GM23248 (cell line): Measurements from ENCODE around the gene ZNF750. TPM values are rescaled to one million over a fixed set of nuclear protein-coding genes. Genes with fewer than 3 reads are reported as not detected.

Experiments
- DNase-seq: peaks from one replicate; pipeline ENCODE4 v3.0.0-alpha.2; 2015
- H2AFZ ChIP-seq: fragments of 200-600 bp; sonication (generic); 2 replicates; pipeline ENCODE4 v1.6.1; 2016; ENCODE audit warnings: antibody characterized with exemption
- H3F3A ChIP-seq: fragments of 200-600 bp; sonication (generic); 2 replicates; pipeline ENCODE4 v1.6.1; 2016; ENCODE audit warnings: mild to moderate bottlenecking, antibody characterized with exemption, mixed run types; ENCODE audit not compliant: insufficient read depth
- H3K27ac ChIP-seq: fragments of 200-600 bp; sonication (generic); 2 replicates; pipeline ENCODE4 v1.5.1; 2016; ENCODE audit warnings: mild to moderate bottlenecking
- H3K27me3 ChIP-seq: fragments of 200-600 bp; sonication (generic); replicated peaks from 2 replicates; pipeline ENCODE4 v1.6.1; 2016; ENCODE audit warnings: mild to moderate bottlenecking; ENCODE audit not compliant: insufficient read depth
- H3K36me3 ChIP-seq: fragments of 200-600 bp; sonication (generic); 2 replicates; pipeline ENCODE4 v1.6.1; 2016; ENCODE audit warnings: low read depth, mild to moderate bottlenecking
- H3K4me1 ChIP-seq: fragments of 200-600 bp; sonication (generic); 2 replicates; pipeline ENCODE4 v1.6.1; 2016; ENCODE audit warnings: mild to moderate bottlenecking; ENCODE audit not compliant: insufficient read depth
- H3K4me2 ChIP-seq: fragments of 200-600 bp; sonication (generic); one replicate; pipeline ENCODE4 v1.6.1; 2016; ENCODE audit warnings: mild to moderate bottlenecking; ENCODE audit not compliant: unreplicated experiment
- H3K4me3 ChIP-seq: fragments of 200-600 bp; sonication (generic); 2 replicates; pipeline ENCODE4 v1.5.1; 2016; ENCODE audit warnings: mild to moderate bottlenecking
- H3K79me2 ChIP-seq: fragments of 200-600 bp; sonication (generic); 2 replicates; pipeline ENCODE4 v1.6.1; 2016; ENCODE audit warnings: mild to moderate bottlenecking; ENCODE audit not compliant: insufficient read depth
- H3K9ac ChIP-seq: fragments of 200-600 bp; sonication (generic); 2 replicates; pipeline ENCODE4 v1.6.1; 2016; ENCODE audit warnings: mild to moderate bottlenecking
- H3K9me2 ChIP-seq: fragments of 200-600 bp; sonication (generic); 2 replicates; pipeline ENCODE4 v1.6.1; 2016; ENCODE audit warnings: mixed run types, mild to moderate bottlenecking, moderate library complexity; ENCODE audit not compliant: insufficient read depth
- H3K9me3 ChIP-seq: fragments of 200-600 bp; sonication (generic); one replicate; pipeline ENCODE4 v1.6.1; 2017; ENCODE audit warnings: low read depth
- H4K20me1 ChIP-seq: fragments of 200-600 bp; sonication (generic); 2 replicates; pipeline ENCODE4 v1.6.0; 2016; ENCODE audit not compliant: insufficient read depth
- EZH2 ChIP-seq: fragments of 200-600 bp; sonication (generic); IDR thresholded peaks from 2 replicates; pipeline ENCODE4 v1.6.1; 2018; ENCODE audit warnings: antibody characterized with exemption, mild to moderate bottlenecking; ENCODE audit not compliant: insufficient read depth, poor library complexity, severe bottlenecking
- EZH2phosphoT487 ChIP-seq: fragments of 200-600 bp; sonication (generic); IDR thresholded peaks from 2 replicates; pipeline ENCODE4 v1.6.1; 2018; ENCODE audit warnings: antibody characterized with exemption, moderate library complexity, mild to moderate bottlenecking, low read depth; ENCODE audit not compliant: insufficient read depth
- WGBS, 2 experiments: methylation state at CpG; one replicate each; pipeline ENCODE4 v1.1.6; 2015 to 2017; ENCODE audit warnings: low lambda C conversion rate in 2 of 2, low coverage in 1 of 2; ENCODE audit errors: missing lambda C conversion rate in 2 of 2; 5-methylcytosine and 5-hydroxymethylcytosine counted together
- in situ Hi-C: fragments of 300-500 bp; cut with MboI; formaldehyde crosslinking; loops from 2 replicates; pipeline ENCODE4 v1.15.0; 2020
- polyA plus RNA-seq: library from polyadenylated mRNA; unstranded; fragments of >200 nt; fragmentation: Nextera tagmentation; extraction: Ambion mirVana; gene quantifications from 2 replicates; pipeline ENCODE4 v1.2.1, GENCODE V29; 2016
- total RNA-seq: library from RNA; depleted of rRNA; stranded (reverse); fragments of >200 nt; shearing (Covaris generic); gene quantifications from 2 replicates; pipeline ENCODE4 v1.2.3, GENCODE V29; 2014

ZNF750 gene
- total and polyA plus RNA-seq, 2 experiments from 2014 or later, result 0.11 TPM; not detected in 1

DNA sequence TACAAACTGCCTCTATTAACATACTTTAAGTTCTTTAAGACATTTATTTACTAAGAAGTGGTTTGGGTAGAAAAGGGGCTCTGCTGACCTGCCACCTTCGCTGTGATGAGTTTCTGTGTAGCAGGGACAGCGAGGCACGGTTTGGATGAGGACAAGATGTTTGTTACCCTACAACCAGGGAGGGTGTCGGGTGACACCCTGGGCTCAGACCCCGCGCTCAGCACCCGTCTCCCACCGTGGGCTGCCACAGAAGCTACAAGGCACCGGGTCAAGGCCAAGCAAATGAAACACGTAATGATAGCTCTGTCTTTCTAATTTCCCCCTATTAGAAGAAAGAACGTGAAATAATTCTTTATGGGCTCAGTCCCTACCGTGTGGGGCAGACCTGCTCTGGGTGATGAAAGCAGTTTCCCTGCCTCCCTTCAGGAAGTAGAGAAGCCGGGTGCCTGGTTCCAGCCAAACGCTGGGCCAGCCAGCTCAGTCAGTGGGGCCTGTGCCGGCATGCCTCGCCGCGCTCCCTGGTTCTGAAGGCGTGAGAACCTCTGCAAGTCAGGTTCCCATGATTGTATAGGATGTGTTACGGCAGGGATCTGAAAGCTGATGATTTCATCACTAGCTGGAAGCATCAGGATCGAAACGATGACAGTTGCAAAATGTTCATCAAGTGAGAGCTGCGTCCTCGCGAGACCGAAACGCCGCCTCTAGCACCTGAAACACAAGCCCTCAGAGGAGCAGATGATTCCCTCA lies 3.9 kb downstream of the ZNF750 start:
- no peak overlapping the region for H3K4me2 ChIP-seq
- no peak overlapping the region for H3K9ac ChIP-seq
- H2AFZ ChIP-seq, result no peak overlapping the region
- TF ChIP-seq EZH2phosphoT487 (no peak), EZH2 (no peak)
- no peak overlapping the region for H3K4me3 ChIP-seq
- DNase-seq, result no peak
- no peaks in the 10 kb centered on the region for H4K20me1 ChIP-seq
- H3K9me3 ChIP-seq, result no peaks in the 10 kb centered on the region
- H3K36me3 ChIP-seq, result 0 out of 2 replicates have a peak, but pooled peaks cover 3% of the 10 kb centered on the region
- in situ Hi-C loops, result no loop called here
- H3F3A ChIP-seq, result no peaks in the 10 kb centered on the region
- H3K4me1 ChIP-seq, result no peaks in the 10 kb centered on the region
- H3K79me2 ChIP-seq, result no peaks in the 10 kb centered on the region
- H3K9me2 ChIP-seq, result no peaks in the 10 kb centered on the region
- H3K27ac ChIP-seq, result no peak overlapping the region
- WGBS, 2 experiments, result 93 to 95% methylated on average over 28 of the region's 28 CpGs
- no peaks in the 10 kb centered on the region for H3K27me3 ChIP-seq

DNA sequence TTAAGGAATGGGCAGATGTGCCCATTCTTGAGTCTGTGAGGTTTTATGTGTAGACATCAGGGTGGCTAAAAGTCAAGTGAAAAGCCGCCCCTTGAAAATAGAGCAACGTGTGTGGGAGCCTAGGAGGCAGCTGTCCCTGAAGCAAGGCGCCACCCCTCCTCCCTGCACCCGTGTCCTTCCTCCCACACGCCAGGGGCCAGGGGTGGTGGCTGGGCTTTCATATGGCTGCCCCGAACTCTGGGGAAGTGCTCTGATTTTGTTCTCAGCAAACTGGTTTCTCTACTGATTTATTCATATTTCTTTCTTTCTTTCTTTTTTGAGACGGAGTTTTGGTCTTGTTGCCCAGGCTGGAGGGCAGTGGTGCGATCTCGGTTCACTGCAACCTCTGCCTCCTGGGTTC lies 4.7 kb downstream of the ZNF750 start:
- H3K27me3 ChIP-seq, result no peaks in the 10 kb centered on the region
- WGBS, 2 experiments, result 99 to 100% methylated on average over 9 of the region's 9 CpGs
- no peak for DNase-seq
- H3K27ac ChIP-seq, result no peak overlapping the region
- H3K9me3 ChIP-seq, result no peaks in the 10 kb centered on the region
- no peak overlapping the region for H3K4me3 ChIP-seq
- 0 out of 2 replicates have a peak, but pooled peaks cover 3% of the 10 kb centered on the region for H3K36me3 ChIP-seq
- no peak overlapping the region for H3K4me2 ChIP-seq
- H2AFZ ChIP-seq, result no peak overlapping the region
- no peaks in the 10 kb centered on the region for H3K9me2 ChIP-seq
- H3K9ac ChIP-seq, result no peak overlapping the region
- TF ChIP-seq EZH2phosphoT487, result no peak
- TF ChIP-seq EZH2, result no peak
- in situ Hi-C loops, result no loop called here
- H3F3A ChIP-seq, result no peaks in the 10 kb centered on the region
- H4K20me1 ChIP-seq, result no peaks in the 10 kb centered on the region
- H3K4me1 ChIP-seq, result no peaks in the 10 kb centered on the region
- H3K79me2 ChIP-seq, result no peaks in the 10 kb centered on the region

DNA sequence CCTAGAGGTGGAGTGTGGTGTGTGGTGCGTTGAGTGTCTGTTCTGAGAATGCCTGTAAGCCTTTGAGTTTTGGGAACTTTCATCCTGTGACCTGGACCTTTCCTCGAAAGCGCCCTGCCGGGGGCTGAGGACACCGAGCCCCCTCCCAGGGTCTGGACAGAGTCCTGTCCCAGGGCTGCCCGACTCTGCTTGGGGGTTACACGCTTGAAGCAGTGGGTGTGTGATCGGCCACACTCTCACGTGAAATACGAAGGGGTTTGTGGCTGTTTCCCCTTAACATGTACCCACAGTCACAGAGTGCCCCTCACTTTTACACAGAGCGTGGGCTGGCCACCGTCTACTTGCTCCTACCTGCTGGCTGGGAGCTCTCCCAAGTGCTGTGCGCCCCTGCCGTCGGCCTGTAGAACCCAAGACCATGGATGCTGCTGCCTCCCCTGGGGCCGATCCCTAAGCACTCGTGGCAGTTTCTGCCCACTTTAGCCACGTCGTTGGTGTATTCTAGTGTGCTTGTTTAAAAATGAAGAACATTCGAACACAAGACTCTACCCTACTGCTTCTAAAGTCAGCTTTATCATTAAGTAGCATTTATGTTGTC lies 6.8 kb downstream of the ZNF750 start:
- in situ Hi-C loops, result no loop called here
- DNase-seq, result no peak
- 94 to 97% methylated on average over 20 of the region's 20 CpGs for WGBS, 2 experiments
- Histone ChIP-seq H4K20me1 (no peaks in the 10 kb centered on the region), H3K36me3 (0 out of 2 replicates have a peak, but pooled peaks cover 3% of the 10 kb centered on the region), H3K4me1 (no peaks in the 10 kb centered on the region), H3K27ac (no peak overlapping the region), H3K4me2 (no peak overlapping the region), H3K4me3 (no peak overlapping the region), H3K9ac (no peak overlapping the region), H2AFZ (no peak overlapping the region), H3K27me3 (no peaks in the 10 kb centered on the region), H3K9me2 (no peaks in the 10 kb centered on the region), H3K79me2 (no peaks in the 10 kb centered on the region), H3K9me3 (no peaks in the 10 kb centered on the region), H3F3A (no peaks in the 10 kb centered on the region)
- no peak for TF ChIP-seq EZH2phosphoT487

DNA sequence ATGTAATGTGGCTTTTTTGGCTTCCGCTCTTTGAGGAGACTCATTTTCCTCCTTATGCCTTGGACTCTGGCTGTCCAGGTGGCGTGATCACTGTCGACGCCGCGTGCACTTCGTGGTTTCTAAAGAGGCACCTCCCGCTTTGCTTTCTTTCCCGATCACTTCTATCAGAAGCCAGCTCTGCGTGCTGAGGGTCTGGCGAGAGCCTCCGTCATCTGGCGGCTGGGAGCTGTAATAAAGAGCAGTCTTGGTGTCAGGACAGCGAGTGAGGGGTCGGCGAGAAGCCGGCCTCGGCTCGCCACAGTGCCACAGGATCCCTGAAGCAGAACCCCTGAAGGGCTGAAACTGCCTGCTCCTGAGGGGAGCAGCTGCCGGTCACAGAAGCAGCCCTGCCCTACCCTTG lies 7.4 kb downstream of the ZNF750 start:
- Histone ChIP-seq H3F3A (no peaks in the 10 kb centered on the region), H3K9ac (no peak overlapping the region), H4K20me1 (no peaks in the 10 kb centered on the region), H3K27me3 (no peaks in the 10 kb centered on the region), H3K27ac (no peak overlapping the region), H3K79me2 (no peaks in the 10 kb centered on the region), H3K9me3 (no peaks in the 10 kb centered on the region), H3K9me2 (no peaks in the 10 kb centered on the region), H2AFZ (no peak overlapping the region), H3K36me3 (0 out of 2 replicates have a peak, but pooled peaks cover 3% of the 10 kb centered on the region), H3K4me3 (no peak overlapping the region), H3K4me1 (no peaks in the 10 kb centered on the region), H3K4me2 (no peak overlapping the region)
- no peak for DNase-seq
- in situ Hi-C loops, result no loop called here
- TF ChIP-seq EZH2phosphoT487 (no peak), EZH2 (no peak)
- 91% methylated on average over 20 of the region's 20 CpGs for WGBS, 2 experiments

DNA sequence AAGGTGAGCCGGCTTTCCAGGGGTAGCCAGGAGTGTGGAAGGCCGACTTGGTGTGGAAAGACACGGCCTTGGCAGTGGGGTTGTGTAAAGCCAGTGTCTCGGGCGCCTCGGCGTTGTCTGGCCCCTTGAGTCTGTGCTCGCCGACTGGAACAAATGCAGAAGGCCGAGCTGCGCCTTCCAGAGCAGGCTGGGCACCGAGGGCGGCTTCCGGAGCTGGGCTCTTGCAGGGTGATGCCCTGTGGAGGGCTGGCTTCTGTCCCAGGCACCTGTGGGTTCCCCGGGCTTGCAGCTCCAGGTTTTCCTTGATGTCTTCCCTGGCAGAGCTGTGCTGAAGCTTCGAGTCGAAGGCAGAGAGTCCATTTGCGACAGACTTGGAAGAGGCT lies 8.0 kb downstream of the ZNF750 start:
- TF ChIP-seq EZH2phosphoT487 (no peak), EZH2 (no peak)
- Histone ChIP-seq H3F3A (no peaks in the 10 kb centered on the region), H3K9me2 (no peaks in the 10 kb centered on the region), H3K79me2 (no peaks in the 10 kb centered on the region), H3K4me1 (no peaks in the 10 kb centered on the region), H2AFZ (no peak overlapping the region), H3K4me3 (no peak overlapping the region), H3K9me3 (no peaks in the 10 kb centered on the region), H3K27ac (no peak overlapping the region), H3K36me3 (0 out of 2 replicates have a peak, but pooled peaks cover 3% of the 10 kb centered on the region), H3K4me2 (no peak overlapping the region), H3K9ac (no peak overlapping the region), H4K20me1 (no peaks in the 10 kb centered on the region), H3K27me3 (no peaks in the 10 kb centered on the region)
- no peak for DNase-seq
- 97 to 99% methylated on average over 18 of the region's 18 CpGs for WGBS, 2 experiments
- in situ Hi-C loops, result no loop called here
